Measurements from ENCODE around the gene BBS1.

Gene BBS1

GRCh38 chr11:66471142-66471541 lies 39.3 kb upstream of the BBS1 start:
- Histone ChIP-seq H3K9me3 (ENCODE audit: control extremely low read depth in 1 of 5, control insufficient read depth in 4 of 5, insufficient read depth in 2 of 5, low read depth in 1 of 5, low read length in 4 of 5) (no peaks in the 10 kb centered on the region), H3K36me3 (ENCODE audit: control insufficient read depth in 4 of 4, insufficient read depth in 4 of 4, low read length in 3 of 4) (peaks cover 0 to 11% (median 4%) of the 10 kb centered on the region in 4 experiments), H3K4me1 (ENCODE audit: control extremely low read depth in 1 of 4, control insufficient read depth in 4 of 4, insufficient read depth in 4 of 4, low read length in 3 of 4) (peaks cover 0 to 19% (median 17%) of the 10 kb centered on the region in 4 experiments), H3K27me3 (replicated peaks in 2 of 5; ENCODE audit: control insufficient read depth in 4 of 5, insufficient read depth in 5 of 5, low read length in 4 of 5) (peaks cover 0 to 2% (median 0%) of the 10 kb centered on the region in 5 experiments), H3K27ac (ENCODE audit: insufficient read depth in 1 of 2, low read depth in 1 of 2, low read length in 2 of 2, poor library complexity in 1 of 2, severe bottlenecking in 2 of 2) (no peak overlapping the region), H3K4me3 (ENCODE audit: control insufficient read depth in 1 of 7, extremely low read depth in 1 of 7, insufficient read depth in 4 of 7, low read depth in 2 of 7, low read length in 6 of 7) (no peak overlapping the region)
- ChIA-PET POLR2A (no interaction called here), CTCF (interaction anchor here (1.5 to 2.5 kb wide), 2 partner anchors 8 to 39 kb away, joined by 5 to 9 read pairs; partner anchors contain the start of gene DPP3)
- WGBS (ENCODE audit: insufficient coverage), result 96% methylated on average over 15 of the region's 16 CpGs
- no peak for DNase-seq

DNA sequence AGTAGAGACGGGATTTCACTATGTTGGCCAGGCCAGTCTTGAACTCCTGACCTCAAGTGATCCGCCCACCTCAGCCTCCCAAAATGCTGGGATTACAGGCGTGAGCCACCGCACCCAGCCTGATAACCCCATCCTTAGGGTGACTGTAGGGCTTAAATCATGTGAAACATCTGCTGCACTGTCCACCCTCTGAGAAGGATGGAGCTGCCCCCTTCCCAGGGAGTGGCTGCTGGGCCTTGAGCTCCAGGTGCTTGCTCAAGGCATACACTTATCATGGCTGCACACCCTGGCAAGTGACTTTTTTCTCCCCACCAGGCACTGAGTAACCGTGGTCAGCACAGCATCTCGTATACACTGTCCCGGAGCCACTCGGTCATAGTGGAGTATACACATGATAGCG lies 38.4 kb upstream of the BBS1 start:
- Histone ChIP-seq H3K4me3 (ENCODE audit: control insufficient read depth in 1 of 7, extremely low read depth in 1 of 7, insufficient read depth in 4 of 7, low read depth in 2 of 7, low read length in 6 of 7) (no peak overlapping the region), H3K27ac (ENCODE audit: insufficient read depth in 1 of 2, low read depth in 1 of 2, low read length in 2 of 2, poor library complexity in 1 of 2, severe bottlenecking in 2 of 2) (no peak overlapping the region), H3K36me3 (ENCODE audit: control insufficient read depth in 4 of 4, insufficient read depth in 4 of 4, low read length in 3 of 4) (peaks cover 0 to 11% (median 5%) of the 10 kb centered on the region in 4 experiments), H3K27me3 (replicated peaks in 2 of 5; ENCODE audit: control insufficient read depth in 4 of 5, insufficient read depth in 5 of 5, low read length in 4 of 5) (peaks cover 0 to 2% (median 0%) of the 10 kb centered on the region in 5 experiments), H3K9me3 (ENCODE audit: control extremely low read depth in 1 of 5, control insufficient read depth in 4 of 5, insufficient read depth in 2 of 5, low read depth in 1 of 5, low read length in 4 of 5) (no peaks in the 10 kb centered on the region), H3K4me1 (ENCODE audit: control extremely low read depth in 1 of 4, control insufficient read depth in 4 of 4, insufficient read depth in 4 of 4, low read length in 3 of 4) (peaks cover 0 to 15% (median 14%) of the 10 kb centered on the region in 4 experiments)
- DNase-seq, result no peak
- ChIA-PET CTCF (interaction anchor here (1.5 kb wide), 1 partner anchor 39 kb away, joined by 5 read pairs; no protein-coding TSS in a partner anchor), POLR2A (no interaction called here)
- 98% methylated on average over 8 of the region's 9 CpGs for WGBS (ENCODE audit: insufficient coverage)

- 95% methylated on average over 11 of the region's 11 CpGs for whole genome bisulfite sequencing (ENCODE audit: insufficient coverage)
- Histone ChIP-seq H3K36me3 (ENCODE audit: control insufficient read depth in 4 of 4, insufficient read depth in 4 of 4, low read length in 3 of 4) (peaks cover 0 to 18% (median 7%) of the 10 kb centered on the region in 4 experiments), H3K27ac (ENCODE audit: insufficient read depth in 1 of 2, low read depth in 1 of 2, low read length in 2 of 2, poor library complexity in 1 of 2, severe bottlenecking in 2 of 2) (no peak overlapping the region), H3K4me1 (ENCODE audit: control extremely low read depth in 1 of 4, control insufficient read depth in 4 of 4, insufficient read depth in 4 of 4, low read length in 3 of 4) (peaks cover 0 to 4% (median 3%) of the 10 kb centered on the region in 4 experiments), H3K27me3 (replicated peaks in 2 of 5; ENCODE audit: control insufficient read depth in 4 of 5, insufficient read depth in 5 of 5, low read length in 4 of 5) (no peaks in the 10 kb centered on the region), H3K4me3 (ENCODE audit: control insufficient read depth in 1 of 7, extremely low read depth in 1 of 7, insufficient read depth in 4 of 7, low read depth in 2 of 7, low read length in 6 of 7) (no peak overlapping the region), H3K9me3 (ENCODE audit: control extremely low read depth in 1 of 5, control insufficient read depth in 4 of 5, insufficient read depth in 2 of 5, low read depth in 1 of 5, low read length in 4 of 5) (no peaks in the 10 kb centered on the region)
- POLR2A ChIA-PET, result no interaction called here
- CTCF ChIA-PET, result interaction anchor here (1.1 kb wide), 1 partner anchor 49 kb away, joined by 3 read pairs; no protein-coding TSS in a partner anchor
- no peak for DNase-seq
Measured at GRCh38 chr11:66473167-66473566, 37.3 kb upstream of the BBS1 start.

- H3K9me3 ChIP-seq (ENCODE audit: control extremely low read depth in 1 of 5, control insufficient read depth in 4 of 5, insufficient read depth in 2 of 5, low read depth in 1 of 5, low read length in 4 of 5), result no peaks in the 10 kb centered on the region
Measured at GRCh38 chr11:66473608-66474515, 36.6 kb upstream of the BBS1 start.

GRCh38 chr11:66475349-66476172 lies 34.9 kb upstream of the BBS1 start:
- no peak overlapping the region for H3K4me3 ChIP-seq (ENCODE audit: control insufficient read depth in 1 of 7, extremely low read depth in 1 of 7, insufficient read depth in 4 of 7, low read depth in 2 of 7, low read length in 6 of 7)
- no peaks in the 10 kb centered on the region for H3K9me3 ChIP-seq (ENCODE audit: control extremely low read depth in 1 of 5, control insufficient read depth in 4 of 5, insufficient read depth in 2 of 5, low read depth in 1 of 5, low read length in 4 of 5)
- CTCF ChIA-PET, result no interaction called here
- peaks cover 2 to 12% (median 9%) of the 10 kb centered on the region in 4 experiments for H3K4me1 ChIP-seq (ENCODE audit: control extremely low read depth in 1 of 4, control insufficient read depth in 4 of 4, insufficient read depth in 4 of 4, low read length in 3 of 4)
- WGBS (ENCODE audit: insufficient coverage), result 95% methylated on average over 44 of the region's 44 CpGs
- H3K27me3 ChIP-seq (replicated peaks in 2 of 5; ENCODE audit: control insufficient read depth in 4 of 5, insufficient read depth in 5 of 5, low read length in 4 of 5), result no peaks in the 10 kb centered on the region
- POLR2A ChIA-PET, result no interaction called here
- H3K36me3 ChIP-seq (ENCODE audit: control insufficient read depth in 4 of 4, insufficient read depth in 4 of 4, low read length in 3 of 4), result peaks cover 0 to 18% (median 7%) of the 10 kb centered on the region in 4 experiments
- DNase-seq, result no peak
- H3K27ac ChIP-seq (ENCODE audit: insufficient read depth in 1 of 2, low read depth in 1 of 2, low read length in 2 of 2, poor library complexity in 1 of 2, severe bottlenecking in 2 of 2), result no peak overlapping the region

More at GRCh38 chr11:66473608-66474515, 36.6 kb upstream of the BBS1 start:
- H3K4me1 ChIP-seq (ENCODE audit: control extremely low read depth in 1 of 4, control insufficient read depth in 4 of 4, insufficient read depth in 4 of 4, low read length in 3 of 4), result peaks cover 0 to 2% (median under 1%) of the 10 kb centered on the region in 4 experiments
- no peaks in the 10 kb centered on the region for H3K27me3 ChIP-seq (replicated peaks in 2 of 5; ENCODE audit: control insufficient read depth in 4 of 5, insufficient read depth in 5 of 5, low read length in 4 of 5)
- no peak for DNase-seq
- POLR2A ChIA-PET, result no interaction called here
- H3K4me3 ChIP-seq (ENCODE audit: control insufficient read depth in 1 of 7, extremely low read depth in 1 of 7, insufficient read depth in 4 of 7, low read depth in 2 of 7, low read length in 6 of 7), result no peak overlapping the region
- peaks cover 0 to 18% (median 7%) of the 10 kb centered on the region in 4 experiments for H3K36me3 ChIP-seq (ENCODE audit: control insufficient read depth in 4 of 4, insufficient read depth in 4 of 4, low read length in 3 of 4)
- no peak overlapping the region for H3K27ac ChIP-seq (ENCODE audit: insufficient read depth in 1 of 2, low read depth in 1 of 2, low read length in 2 of 2, poor library complexity in 1 of 2, severe bottlenecking in 2 of 2)
- WGBS (ENCODE audit: insufficient coverage), result 94% methylated on average over 18 of the region's 20 CpGs
- CTCF ChIA-PET, result interaction anchor here (1.1 kb wide), 1 partner anchor 50 kb away, joined by 3 read pairs; no protein-coding TSS in a partner anchor

DNA sequence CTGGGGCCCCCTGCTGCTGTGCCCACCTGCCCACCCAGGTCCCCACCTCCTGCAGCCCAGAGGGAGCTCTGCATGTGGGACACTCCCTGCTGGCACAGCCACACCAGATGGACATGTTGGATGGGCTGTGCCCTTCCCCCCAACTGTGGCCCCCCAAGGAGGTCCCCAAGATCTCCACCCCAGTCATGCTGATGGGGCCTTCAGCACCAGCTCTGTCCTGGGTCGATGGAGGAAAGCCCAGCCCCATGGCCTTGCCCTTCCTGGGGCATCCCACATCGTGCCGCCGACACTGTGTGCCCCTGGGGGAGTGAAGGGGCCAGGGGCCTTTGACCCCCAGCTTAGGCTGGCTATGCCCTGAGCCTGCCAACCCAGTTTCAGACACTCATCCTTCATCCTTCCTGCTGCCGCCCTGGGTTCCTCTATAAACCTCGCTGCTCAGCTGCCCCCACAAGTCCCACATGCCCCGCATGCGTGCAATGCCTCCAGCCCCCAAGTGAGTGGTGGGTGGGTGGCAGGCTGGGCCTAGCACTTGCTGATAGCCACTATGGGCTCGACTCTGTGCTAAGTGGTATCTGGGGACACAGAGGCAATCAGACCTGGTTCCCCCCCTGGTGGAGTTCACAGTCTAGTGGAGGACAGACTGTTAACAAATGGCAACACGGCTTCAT lies 34.1 kb upstream of the BBS1 start:
- Histone ChIP-seq H3K27me3 (replicated peaks in 2 of 5; ENCODE audit: control insufficient read depth in 4 of 5, insufficient read depth in 5 of 5, low read length in 4 of 5) (no peaks in the 10 kb centered on the region), H3K4me1 (ENCODE audit: control extremely low read depth in 1 of 4, control insufficient read depth in 4 of 4, insufficient read depth in 4 of 4, low read length in 3 of 4) (peaks cover 4 to 18% (median 13%) of the 10 kb centered on the region in 4 experiments), H3K36me3 (ENCODE audit: control insufficient read depth in 4 of 4, insufficient read depth in 4 of 4, low read length in 3 of 4) (peaks cover 0 to 18% (median 7%) of the 10 kb centered on the region in 4 experiments), H3K9me3 (ENCODE audit: control extremely low read depth in 1 of 5, control insufficient read depth in 4 of 5, insufficient read depth in 2 of 5, low read depth in 1 of 5, low read length in 4 of 5) (no peaks in the 10 kb centered on the region), H3K27ac (ENCODE audit: insufficient read depth in 1 of 2, low read depth in 1 of 2, low read length in 2 of 2, poor library complexity in 1 of 2, severe bottlenecking in 2 of 2) (no peak overlapping the region), H3K4me3 (ENCODE audit: control insufficient read depth in 1 of 7, extremely low read depth in 1 of 7, insufficient read depth in 4 of 7, low read depth in 2 of 7, low read length in 6 of 7) (no peak overlapping the region)
- CTCF ChIA-PET, result no interaction called here
- POLR2A ChIA-PET, result no interaction called here
- DNase-seq, result no peak
- WGBS (ENCODE audit: insufficient coverage), result 99% methylated on average over 6 of the region's 10 CpGs
